ENCODE data around the gene ACTC1.

The ACTC1 gene

GRCh38 chr15:34799149-34800101 is 4.1 kb upstream of the ACTC1 start:
- no peak for DNase-seq

GRCh38 chr15:34796847-34797435 is 1.6 kb upstream of the ACTC1 start:
- DNase-seq, result no peak

- no peak for DNase-seq
Observed at GRCh38 chr15:34794590-34795206, 651 bp downstream of the ACTC1 start.

GRCh38 chr15:34793901-34794300 is 1.4 kb downstream of the ACTC1 start:
- no peak for DNase-seq

GRCh38 chr15:34793071-34793470 is 2.3 kb downstream of the ACTC1 start:
- no peak for DNase-seq

- DNase-seq, result no peak
Observed at GRCh38 chr15:34791701-34792100, 3.6 kb downstream of the ACTC1 start.

GRCh38 chr15:34790121-34790520 is 5.2 kb downstream of the ACTC1 start:
- no peak for DNase-seq

- DNase-seq, result no peak
Observed at GRCh38 chr15:34789326-34789725, 6.0 kb downstream of the ACTC1 start.

GRCh38 chr15:34786206-34786605 is 9.1 kb downstream of the ACTC1 start:
- no peak for DNase-seq

GRCh38 chr15:34783991-34784390 is 11.4 kb downstream of the ACTC1 start:
- DNase-seq, result no peak

GRCh38 chr15:34783431-34783830 is 11.9 kb downstream of the ACTC1 start:
- no peak for DNase-seq

GRCh38 chr15:34782901-34783300 is 12.4 kb downstream of the ACTC1 start:
- no peak for DNase-seq

GRCh38 chr15:34780725-34781124 is 14.6 kb downstream of the ACTC1 start:
- DNase-seq, result no peak

- no peak for DNase-seq
Observed at GRCh38 chr15:34776606-34777105, 18.7 kb downstream of the ACTC1 start.

- DNase-seq, result no peak
Observed at GRCh38 chr15:34773917-34774316, 21.4 kb downstream of the ACTC1 start.

GRCh38 chr15:34773013-34773412 is 22.3 kb downstream of the ACTC1 start:
- DNase-seq, result no peak

- no peak for DNase-seq
Observed at GRCh38 chr15:34772312-34772711, 23.0 kb downstream of the ACTC1 start.

GRCh38 chr15:34769711-34770110 is 25.6 kb downstream of the ACTC1 start:
- DNase-seq, result no peak

GRCh38 chr15:34768530-34768929 is 26.8 kb downstream of the ACTC1 start:
- no peak for DNase-seq

GRCh38 chr15:34765741-34766140 is 29.6 kb downstream of the ACTC1 start:
- DNase-seq, result no peak

- no peak for DNase-seq
Observed at GRCh38 chr15:34760909-34761308, 34.4 kb downstream of the ACTC1 start.

GRCh38 chr15:34759992-34760391 is 35.4 kb downstream of the ACTC1 start:
- no peak for DNase-seq

GRCh38 chr15:34759347-34759746 is 36.0 kb downstream of the ACTC1 start:
- DNase-seq, result no peak

GRCh38 chr15:34757262-34757661 is 38.1 kb downstream of the ACTC1 start:
- no peak for DNase-seq
